HEK293T (cell line): Measurements from ENCODE around the gene ADAMTS12.

Experiments
- CTCF ChIA-PET: fragments of 350-600 bp; formaldehyde crosslinking; extraction: SDS; loops from one replicate; lab custom pipeline; 2021; ENCODE audit warnings: antibody characterized with exemption, inconsistent platforms; lab: Yijun Ruan, JAX
- POLR2A ChIA-PET: fragments of 350-600 bp; formaldehyde crosslinking; extraction: SDS; loops from one replicate; lab custom pipeline; 2020; ENCODE audit warnings: antibody characterized with exemption, inconsistent platforms; lab: Yijun Ruan, JAX
- DNase-seq: peaks from one replicate; pipeline ENCODE4 v3.0.0; 2012; ENCODE audit warnings: mixed read lengths; ENCODE audit errors: extremely low spot score
- ARNT ChIP-seq: fragments of 450-650 bp; IDR thresholded peaks from 2 replicates; pipeline ENCODE4 v1.6.1; 2017; ENCODE audit warnings: mild to moderate bottlenecking
- BHLHE40 ChIP-seq: fragments of 450-650 bp; IDR thresholded peaks from 2 replicates; pipeline ENCODE4 v1.6.1; 2016; ENCODE audit warnings: mild to moderate bottlenecking, moderate library complexity, borderline replicate concordance
- CTBP1 ChIP-seq: fragments of 450-650 bp; IDR thresholded peaks from 2 replicates; pipeline ENCODE4 v1.6.1; 2016; ENCODE audit warnings: borderline replicate concordance
- ELF4 ChIP-seq: fragments of 450-650 bp; IDR thresholded peaks from 2 replicates; pipeline ENCODE4 v1.6.1; 2017; ENCODE audit warnings: antibody characterized with exemption
- FOXA1 ChIP-seq: fragments of 450-650 bp; IDR thresholded peaks from 2 replicates; pipeline ENCODE4 v1.6.1; 2016; ENCODE audit warnings: mild to moderate bottlenecking
- FOXK2 ChIP-seq: fragments of 450-650 bp; IDR thresholded peaks from 2 replicates; pipeline ENCODE4 v1.6.1; 2016; ENCODE audit warnings: mild to moderate bottlenecking
- FOXM1 ChIP-seq: fragments of 450-650 bp; IDR thresholded peaks from 2 replicates; pipeline ENCODE4 v1.6.1; 2017; ENCODE audit warnings: mild to moderate bottlenecking, borderline replicate concordance
- HDGF ChIP-seq: fragments of 450-650 bp; IDR thresholded peaks from 2 replicates; pipeline ENCODE4 v1.6.1; 2017; ENCODE audit warnings: antibody characterized with exemption, borderline replicate concordance
- L3MBTL2 ChIP-seq: fragments of 450-650 bp; conservative IDR thresholded peaks from 2 replicates; pipeline ENCODE4 v1.6.1; 2016; ENCODE audit warnings: mild to moderate bottlenecking
- LEF1 ChIP-seq: fragments of 450-650 bp; IDR thresholded peaks from 2 replicates; pipeline ENCODE4 v1.6.1; 2017; ENCODE audit warnings: mild to moderate bottlenecking, borderline replicate concordance
- NFRKB ChIP-seq: fragments of 450-650 bp; IDR thresholded peaks from 2 replicates; pipeline ENCODE4 v1.6.1; 2016; ENCODE audit warnings: mild to moderate bottlenecking, moderate library complexity
- SP1 ChIP-seq: fragments of 450-650 bp; IDR thresholded peaks from 2 replicates; pipeline ENCODE4 v1.6.1; 2017
- SUZ12 ChIP-seq: fragments of 450-650 bp; IDR thresholded peaks from 2 replicates; pipeline ENCODE4 v1.6.1; 2016; ENCODE audit warnings: mild to moderate bottlenecking
- TARDBP ChIP-seq: fragments of 450-650 bp; IDR thresholded peaks from 2 replicates; pipeline ENCODE4 v1.6.1; 2016
- ZNF384 ChIP-seq: fragments of 450-650 bp; IDR thresholded peaks from 2 replicates; pipeline ENCODE4 v1.6.1; 2016
- TF ChIP-seq, protein P1 (sequence below): fragments of 450-650 bp; IDR thresholded peaks from 2 replicates; pipeline ENCODE4 v1.6.1; 2016

Gene ADAMTS12

DNA sequence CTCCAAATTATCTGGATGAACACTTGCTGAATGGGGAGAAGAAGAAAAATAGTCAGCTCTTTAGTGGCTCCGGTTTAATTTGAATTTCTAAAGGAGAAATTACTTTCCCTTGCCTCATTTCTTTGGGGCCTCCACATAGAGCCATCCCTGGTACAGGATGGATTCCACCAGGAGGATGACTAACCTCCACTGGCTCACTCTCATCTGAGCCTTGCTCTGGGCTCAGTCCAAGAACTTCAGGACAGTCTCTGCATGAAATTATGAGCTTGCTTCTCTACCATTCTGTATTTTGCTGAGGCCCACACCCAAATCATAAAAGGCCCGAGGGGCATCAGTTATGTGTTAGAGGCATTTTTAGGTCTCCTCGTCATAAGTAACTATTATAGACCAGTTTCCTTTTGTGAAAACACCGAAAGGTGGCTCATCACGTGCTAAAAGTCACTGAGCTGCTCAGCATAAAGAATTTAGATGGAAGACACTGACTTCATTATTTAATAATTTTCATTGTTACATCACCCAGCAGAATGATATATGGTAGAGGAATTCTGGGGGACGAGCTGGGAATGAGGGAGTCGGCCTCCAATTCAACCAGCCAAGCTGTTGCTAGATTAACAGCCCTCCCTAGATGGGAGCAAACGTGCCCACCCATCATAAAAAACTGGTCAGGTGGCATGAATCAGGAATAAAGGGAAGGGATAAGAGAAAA lies 228.9 kb downstream of the ADAMTS12 start:
- no peak for DNase-seq
- TF ChIP-seq BHLHE40 = no peak
- TF ChIP-seq L3MBTL2 = no peak
- no peak for TF ChIP-seq ELF4
- TF ChIP-seq, protein P1, sequence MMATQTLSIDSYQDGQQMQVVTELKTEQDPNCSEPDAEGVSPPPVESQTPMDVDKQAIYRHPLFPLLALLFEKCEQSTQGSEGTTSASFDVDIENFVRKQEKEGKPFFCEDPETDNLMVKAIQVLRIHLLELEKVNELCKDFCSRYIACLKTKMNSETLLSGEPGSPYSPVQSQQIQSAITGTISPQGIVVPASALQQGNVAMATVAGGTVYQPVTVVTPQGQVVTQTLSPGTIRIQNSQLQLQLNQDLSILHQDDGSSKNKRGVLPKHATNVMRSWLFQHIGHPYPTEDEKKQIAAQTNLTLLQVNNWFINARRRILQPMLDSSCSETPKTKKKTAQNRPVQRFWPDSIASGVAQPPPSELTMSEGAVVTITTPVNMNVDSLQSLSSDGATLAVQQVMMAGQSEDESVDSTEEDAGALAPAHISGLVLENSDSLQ = no peak
- TF ChIP-seq TARDBP = no peak
- TF ChIP-seq SP1 = no peak
- no peak for TF ChIP-seq FOXK2
- no peak for TF ChIP-seq NFRKB
- POLR2A ChIA-PET = no interaction called here
- CTCF ChIA-PET = no interaction called here

DNA sequence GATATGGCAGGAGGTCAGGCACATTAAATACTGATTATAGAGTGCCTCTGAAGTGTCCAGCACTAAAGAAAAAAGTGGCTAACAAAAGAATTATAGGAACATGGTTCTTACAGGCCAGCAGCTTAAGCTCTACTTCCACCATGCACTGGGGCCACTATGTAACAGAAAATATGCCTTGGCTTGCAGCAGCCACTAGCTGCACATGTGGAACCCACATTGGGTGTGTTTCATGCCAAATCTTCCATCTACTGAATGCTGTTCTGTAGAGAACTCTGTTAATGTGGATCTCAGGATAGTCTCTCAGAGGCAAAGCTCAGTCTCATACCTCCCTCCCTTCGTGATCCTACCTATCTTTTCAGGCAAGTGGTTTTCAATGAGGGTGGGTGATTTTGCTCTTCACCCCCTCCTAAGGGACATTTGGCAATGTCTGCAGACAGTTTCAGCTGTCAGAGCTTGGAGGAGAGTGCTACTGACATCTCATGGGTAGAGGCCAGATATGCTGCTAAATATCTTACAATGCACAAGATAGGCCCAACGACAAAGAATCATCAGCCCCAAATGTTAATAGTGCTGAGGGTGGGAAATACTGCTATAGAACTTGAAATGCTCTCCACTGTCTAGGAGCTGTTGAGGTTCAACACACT lies 232.1 kb downstream of the ADAMTS12 start:
- ChIA-PET POLR2A (no interaction called here), CTCF (no interaction called here)
- DNase-seq = no peak
- TF ChIP-seq, protein P1 = no peak
- TF ChIP-seq BHLHE40 (no peak), ARNT (no peak), CTBP1 (no peak), FOXA1 (no peak), FOXK2 (no peak), TARDBP (no peak), FOXM1 (no peak), SUZ12 (no peak), L3MBTL2 (no peak), LEF1 (no peak), NFRKB (no peak), SP1 (no peak), ZNF384 (no peak), ELF4 (no peak), HDGF (no peak)

DNA sequence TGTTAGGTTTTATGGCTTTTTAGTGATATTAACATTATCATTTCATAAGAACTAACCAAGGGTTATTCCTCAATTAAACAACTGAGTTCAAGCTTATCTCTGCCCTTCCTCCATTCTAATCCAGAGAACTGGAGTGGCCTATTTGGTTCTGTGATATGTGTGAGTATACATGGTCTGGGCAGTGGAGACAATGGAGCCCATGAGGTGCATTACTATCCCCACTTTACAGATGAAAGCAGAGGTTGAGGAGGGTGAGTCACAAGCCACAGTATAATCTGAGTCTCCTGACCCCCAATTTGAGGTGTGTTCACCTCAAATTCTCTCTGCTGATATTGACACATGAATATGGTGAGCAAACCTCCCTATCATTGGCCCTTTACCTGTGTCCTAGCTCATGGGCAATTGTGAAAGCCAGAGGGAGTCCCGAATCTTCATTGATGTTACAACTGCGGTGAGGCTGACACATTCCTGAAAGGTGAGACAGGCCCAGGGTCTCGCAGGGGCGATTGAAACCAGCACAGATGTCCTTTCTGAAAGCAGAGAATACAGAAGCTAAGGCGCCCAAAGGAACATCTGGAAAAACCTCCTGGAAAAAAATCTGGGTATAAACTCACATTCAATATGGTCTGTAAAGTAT lies 233.9 kb downstream of the ADAMTS12 start:
- ChIA-PET CTCF (interaction anchor here (0.5 to 0.9 kb wide), 2 partner anchors 11 to 233 kb away, joined by 3 read pairs; no protein-coding TSS in a partner anchor), POLR2A (no interaction called here)
- no peak for DNase-seq
- TF ChIP-seq SP1 (no peak), NFRKB (no peak), ELF4 (no peak), TARDBP (no peak), HDGF (no peak), ZNF384 (no peak), FOXM1 (no peak), FOXK2 (no peak), SUZ12 (no peak), BHLHE40 (no peak), CTBP1 (no peak)
- TF ChIP-seq, protein P1 = no peak

- no peak for DNase-seq
- TF ChIP-seq CTBP1 (no peak), FOXA1 (no peak), SP1 (no peak), NFRKB (no peak), ARNT (no peak), FOXM1 (no peak), SUZ12 (no peak), FOXK2 (no peak), LEF1 (no peak), TARDBP (no peak), ZNF384 (no peak), BHLHE40 (no peak), HDGF (no peak), L3MBTL2 (no peak), ELF4 (no peak)
- TF ChIP-seq, protein P1 = no peak
- POLR2A ChIA-PET = no interaction called here
- CTCF ChIA-PET = interaction anchor here (0.5 kb wide), 1 partner anchor 232 kb away, joined by 3 read pairs; no protein-coding TSS in a partner anchor
These were observed 234.6 kb downstream of the ADAMTS12 start for GRCh38 chr5:33657176-33657575.

DNA sequence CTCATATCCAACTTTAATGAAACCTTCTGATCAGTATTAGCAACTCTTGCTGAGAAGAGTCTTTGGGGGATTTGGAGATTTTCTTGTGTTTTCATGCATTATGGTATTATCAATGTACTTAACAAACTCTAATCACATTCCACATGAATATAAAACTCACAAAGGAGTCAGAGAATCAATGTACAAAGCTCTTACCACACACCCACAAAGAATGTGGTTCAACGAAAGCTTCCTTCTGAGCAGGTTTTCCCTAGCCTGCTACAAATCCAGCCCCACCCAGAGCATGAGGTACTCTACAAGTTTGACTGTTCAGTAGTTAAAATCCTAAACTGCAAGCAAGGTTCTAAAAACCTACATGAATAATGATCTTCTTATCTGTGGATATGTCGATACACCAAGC lies 240.9 kb downstream of the ADAMTS12 start:
- ChIA-PET POLR2A (no interaction called here), CTCF (no interaction called here)
- TF ChIP-seq LEF1 (no peak), ELF4 (no peak), ZNF384 (no peak), FOXA1 (no peak), BHLHE40 (no peak), FOXM1 (no peak), CTBP1 (no peak), ARNT (no peak), NFRKB (no peak), L3MBTL2 (no peak), HDGF (no peak), SP1 (no peak), SUZ12 (no peak), FOXK2 (no peak), TARDBP (no peak)
- TF ChIP-seq, protein P1 = no peak
- DNase-seq = no peak
